Parathyroid adenoma (tissue), 2 donors: ENCODE measurements around the gene DGKG.
A peak's percentile ranks its signal among the peaks of the same experiment; 100 is the strongest.

Experiments
- H2AFZ ChIP-seq: fragments of 300-600 bp; sonication (generic); one replicate; pipeline ENCODE4 v1.7.0; 2017; ENCODE audit warnings: antibody characterized with exemption, mild to moderate bottlenecking
- H3K27ac ChIP-seq: fragments of 300-600 bp; sonication (generic); one replicate; pipeline ENCODE4 v1.7.0; 2017
- H3K27me3 ChIP-seq: fragments of 300-600 bp; sonication (generic); one replicate; pipeline ENCODE4 v1.7.0; 2017; ENCODE audit warnings: low read length; ENCODE audit not compliant: control insufficient read depth, insufficient read depth
- H3K36me3 ChIP-seq: fragments of 300-600 bp; sonication (generic); one replicate; pipeline ENCODE4 v1.7.0; 2017; ENCODE audit warnings: low read length; ENCODE audit not compliant: control insufficient read depth, insufficient read depth
- H3K4me1 ChIP-seq: fragments of 300-600 bp; sonication (generic); one replicate; pipeline ENCODE4 v1.7.0; 2017; ENCODE audit warnings: control low read depth
- H3K4me2 ChIP-seq: fragments of 300-600 bp; sonication (generic); one replicate; pipeline ENCODE4 v1.7.0; 2017; ENCODE audit warnings: low read length
- H3K4me3 ChIP-seq: fragments of 300-600 bp; sonication (generic); one replicate; pipeline ENCODE4 v1.7.0; 2017; ENCODE audit warnings: low read depth, low read length
- H3K79me2 ChIP-seq: fragments of 300-600 bp; sonication (generic); one replicate; pipeline ENCODE4 v1.7.0; 2017; ENCODE audit warnings: control low read depth
- H3K9ac ChIP-seq: fragments of 300-600 bp; sonication (generic); one replicate; pipeline ENCODE4 v1.7.0; 2017; ENCODE audit warnings: mild to moderate bottlenecking
- H3K9me3 ChIP-seq: fragments of 300-600 bp; sonication (generic); one replicate; pipeline ENCODE4 v1.7.0; 2017; ENCODE audit warnings: low read length; ENCODE audit not compliant: control insufficient read depth
- TF ChIP-seq, protein P1 (sequence below): fragments of 300-600 bp; sonication (generic); IDR thresholded peaks from one replicate; pipeline ENCODE4 v1.7.0; 2017; ENCODE audit warnings: antibody characterized with exemption, mild to moderate bottlenecking
- donor health status: primary hyperparathyroidism.

The DGKG gene

DNA sequence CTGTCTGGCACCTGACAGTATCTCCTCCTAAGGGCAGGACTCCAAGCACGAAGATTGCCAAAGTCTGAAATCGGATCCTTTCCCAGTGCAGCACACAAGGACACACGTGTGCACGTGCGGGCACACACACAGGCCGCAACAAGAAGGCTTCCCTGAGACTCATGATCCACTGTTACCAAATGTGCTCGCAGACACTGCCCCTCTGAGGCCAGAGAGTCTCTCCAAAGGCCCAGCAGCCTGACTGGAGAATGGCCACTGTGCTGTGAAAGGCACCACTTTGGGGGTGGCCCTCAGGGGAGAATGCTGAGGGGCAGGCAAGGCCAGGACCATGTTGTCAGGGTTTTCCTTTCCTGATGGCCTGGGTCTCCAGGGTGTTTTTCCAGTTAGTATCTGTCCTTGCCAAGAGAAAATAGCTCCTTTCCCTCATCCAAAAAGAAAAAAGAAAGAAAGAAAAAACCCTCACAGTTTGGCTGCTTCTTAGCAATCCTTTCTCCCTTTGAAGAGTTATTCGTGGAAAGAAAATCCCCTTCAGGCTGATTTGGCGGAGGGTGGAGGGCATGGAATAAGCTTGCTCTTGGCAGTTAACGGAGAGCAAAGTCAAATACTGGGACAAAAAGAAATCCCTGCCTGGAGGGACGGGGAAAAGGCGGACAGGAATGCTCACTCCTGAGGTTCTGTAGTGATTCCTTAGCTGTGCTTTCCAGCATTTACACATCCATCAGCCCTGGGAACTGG lies 141.0 kb downstream of the DGKG start:
- H3K9me3 ChIP-seq: no peaks in the 10 kb centered on the region
- H3K4me1 ChIP-seq: peaks cover 9% of the 10 kb centered on the region
- peak overlapping the region; percentile 49 for H3K4me2 ChIP-seq
- H3K79me2 ChIP-seq: no peaks in the 10 kb centered on the region
- H2AFZ ChIP-seq: peak overlapping the region; percentile 76
- H3K27ac ChIP-seq: peak overlapping the region; percentile 13
- TF ChIP-seq, protein P1, sequence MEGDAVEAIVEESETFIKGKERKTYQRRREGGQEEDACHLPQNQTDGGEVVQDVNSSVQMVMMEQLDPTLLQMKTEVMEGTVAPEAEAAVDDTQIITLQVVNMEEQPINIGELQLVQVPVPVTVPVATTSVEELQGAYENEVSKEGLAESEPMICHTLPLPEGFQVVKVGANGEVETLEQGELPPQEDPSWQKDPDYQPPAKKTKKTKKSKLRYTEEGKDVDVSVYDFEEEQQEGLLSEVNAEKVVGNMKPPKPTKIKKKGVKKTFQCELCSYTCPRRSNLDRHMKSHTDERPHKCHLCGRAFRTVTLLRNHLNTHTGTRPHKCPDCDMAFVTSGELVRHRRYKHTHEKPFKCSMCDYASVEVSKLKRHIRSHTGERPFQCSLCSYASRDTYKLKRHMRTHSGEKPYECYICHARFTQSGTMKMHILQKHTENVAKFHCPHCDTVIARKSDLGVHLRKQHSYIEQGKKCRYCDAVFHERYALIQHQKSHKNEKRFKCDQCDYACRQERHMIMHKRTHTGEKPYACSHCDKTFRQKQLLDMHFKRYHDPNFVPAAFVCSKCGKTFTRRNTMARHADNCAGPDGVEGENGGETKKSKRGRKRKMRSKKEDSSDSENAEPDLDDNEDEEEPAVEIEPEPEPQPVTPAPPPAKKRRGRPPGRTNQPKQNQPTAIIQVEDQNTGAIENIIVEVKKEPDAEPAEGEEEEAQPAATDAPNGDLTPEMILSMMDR: peak; percentile 38
- no peaks in the 10 kb centered on the region for H3K36me3 ChIP-seq
- H3K27me3 ChIP-seq: no peaks in the 10 kb centered on the region
- H3K9ac ChIP-seq: no peak overlapping the region
- H3K4me3 ChIP-seq: peak overlapping the region; percentile 9

DNA sequence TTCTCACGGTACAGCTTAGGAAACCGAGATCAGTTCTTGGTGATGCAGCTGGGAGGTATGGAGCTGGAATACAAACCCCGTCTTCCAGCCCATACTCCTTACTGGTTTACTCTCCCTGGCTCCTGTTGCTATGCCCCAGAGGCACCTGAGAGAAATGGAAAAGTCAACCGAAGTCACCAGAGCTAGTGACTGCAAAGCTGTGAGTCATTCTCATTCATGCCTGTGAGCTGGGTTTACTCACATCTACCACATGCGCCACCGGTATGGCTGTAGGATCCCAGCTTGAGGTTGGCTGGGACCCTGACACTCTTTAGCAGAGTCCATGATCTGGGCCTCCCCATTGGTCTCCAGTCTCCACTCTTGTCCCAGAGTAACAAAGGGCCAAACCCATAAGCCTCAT lies 141.7 kb downstream of the DGKG start:
- no peaks in the 10 kb centered on the region for H3K27me3 ChIP-seq
- TF ChIP-seq, protein P1: no peak
- peak overlapping the region; percentile 13 for H3K27ac ChIP-seq
- no peak overlapping the region for H3K4me3 ChIP-seq
- H2AFZ ChIP-seq: peak overlapping the region; percentile 76
- no peaks in the 10 kb centered on the region for H3K79me2 ChIP-seq
- H3K9ac ChIP-seq: no peak overlapping the region
- no peaks in the 10 kb centered on the region for H3K36me3 ChIP-seq
- peak overlapping the region; percentile 49 for H3K4me2 ChIP-seq
- no peaks in the 10 kb centered on the region for H3K9me3 ChIP-seq
- H3K4me1 ChIP-seq: peaks cover 9% of the 10 kb centered on the region

DNA sequence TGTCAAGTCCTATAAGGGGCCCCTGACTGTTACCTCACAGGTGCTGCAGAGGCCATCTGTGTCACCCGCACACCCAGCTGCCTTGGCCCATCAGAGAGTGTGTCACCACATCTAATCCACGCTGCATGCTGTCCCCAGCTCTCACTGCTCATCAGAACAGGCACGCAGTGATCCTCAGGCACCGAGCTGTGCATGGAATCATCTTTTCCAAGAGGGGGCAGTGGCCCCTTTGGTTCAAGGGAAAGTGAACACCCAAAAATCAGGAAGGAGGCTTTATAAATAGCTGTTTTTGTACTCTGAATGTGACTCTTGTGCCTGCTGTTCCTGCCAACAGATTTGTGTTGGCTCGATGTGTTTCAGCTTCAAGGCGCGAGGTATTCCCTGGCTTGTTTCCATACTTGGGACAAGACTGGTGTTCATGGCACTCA lies 142.8 kb downstream of the DGKG start:
- no peaks in the 10 kb centered on the region for H3K79me2 ChIP-seq
- no peaks in the 10 kb centered on the region for H3K9me3 ChIP-seq
- H3K36me3 ChIP-seq: no peaks in the 10 kb centered on the region
- H3K27me3 ChIP-seq: no peaks in the 10 kb centered on the region
- no peak overlapping the region for H3K9ac ChIP-seq
- H2AFZ ChIP-seq: no peak overlapping the region
- no peak overlapping the region for H3K4me3 ChIP-seq
- no peak overlapping the region for H3K4me2 ChIP-seq
- TF ChIP-seq, protein P1: no peak
- H3K4me1 ChIP-seq: peaks cover 9% of the 10 kb centered on the region
- H3K27ac ChIP-seq: no peak overlapping the region

DNA sequence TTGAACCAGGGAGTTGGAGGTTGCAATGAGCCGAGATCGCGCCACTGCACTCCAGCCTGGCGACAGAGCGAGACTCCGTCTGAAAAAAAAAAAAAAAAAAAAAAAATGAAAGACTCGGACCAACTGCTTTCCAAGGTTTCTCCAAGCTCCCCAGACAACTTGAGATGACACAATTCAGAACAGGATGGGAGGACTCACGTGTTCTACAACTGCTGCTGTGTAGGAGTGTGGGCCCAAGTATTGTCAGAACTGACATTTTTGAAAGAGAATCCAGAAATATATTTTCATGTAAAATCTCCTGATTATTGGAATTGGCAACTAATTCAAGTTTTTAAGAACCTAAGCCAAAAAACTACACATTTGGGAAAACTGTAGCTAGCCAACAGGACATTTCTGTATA lies 143.6 kb downstream of the DGKG start:
- H3K9me3 ChIP-seq: no peaks in the 10 kb centered on the region
- H2AFZ ChIP-seq: no peak overlapping the region
- H3K4me2 ChIP-seq: no peak overlapping the region
- no peaks in the 10 kb centered on the region for H3K79me2 ChIP-seq
- H3K4me1 ChIP-seq: peaks cover 9% of the 10 kb centered on the region
- no peaks in the 10 kb centered on the region for H3K27me3 ChIP-seq
- no peaks in the 10 kb centered on the region for H3K36me3 ChIP-seq
- no peak overlapping the region for H3K9ac ChIP-seq
- H3K27ac ChIP-seq: no peak overlapping the region
- TF ChIP-seq, protein P1: no peak
- no peak overlapping the region for H3K4me3 ChIP-seq

DNA sequence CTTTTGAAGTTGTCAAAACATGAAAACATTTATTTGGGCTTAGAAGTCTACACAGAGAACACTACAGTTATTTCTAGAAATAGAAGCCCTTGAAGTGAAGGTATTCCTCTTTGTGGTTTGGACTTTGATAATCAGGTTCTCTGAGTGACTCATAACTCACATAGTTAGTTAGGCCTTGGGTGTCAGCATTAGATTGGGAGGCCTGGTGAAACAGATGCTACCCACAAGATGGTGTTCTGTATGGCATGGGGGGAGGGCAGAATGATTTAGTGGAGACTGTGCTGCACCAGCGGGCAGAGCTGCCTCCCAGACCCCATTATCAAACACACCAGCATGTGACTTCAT lies 144.2 kb downstream of the DGKG start:
- no peaks in the 10 kb centered on the region for H3K27me3 ChIP-seq
- no peaks in the 10 kb centered on the region for H3K36me3 ChIP-seq
- TF ChIP-seq, protein P1: no peak
- H3K4me1 ChIP-seq: peaks cover 9% of the 10 kb centered on the region
- no peak overlapping the region for H3K4me2 ChIP-seq
- H3K79me2 ChIP-seq: no peaks in the 10 kb centered on the region
- no peak overlapping the region for H2AFZ ChIP-seq
- H3K4me3 ChIP-seq: no peak overlapping the region
- H3K27ac ChIP-seq: no peak overlapping the region
- no peaks in the 10 kb centered on the region for H3K9me3 ChIP-seq
- no peak overlapping the region for H3K9ac ChIP-seq
